ENCODE data around the gene GIMAP5.

GIMAP5 gene

DNA sequence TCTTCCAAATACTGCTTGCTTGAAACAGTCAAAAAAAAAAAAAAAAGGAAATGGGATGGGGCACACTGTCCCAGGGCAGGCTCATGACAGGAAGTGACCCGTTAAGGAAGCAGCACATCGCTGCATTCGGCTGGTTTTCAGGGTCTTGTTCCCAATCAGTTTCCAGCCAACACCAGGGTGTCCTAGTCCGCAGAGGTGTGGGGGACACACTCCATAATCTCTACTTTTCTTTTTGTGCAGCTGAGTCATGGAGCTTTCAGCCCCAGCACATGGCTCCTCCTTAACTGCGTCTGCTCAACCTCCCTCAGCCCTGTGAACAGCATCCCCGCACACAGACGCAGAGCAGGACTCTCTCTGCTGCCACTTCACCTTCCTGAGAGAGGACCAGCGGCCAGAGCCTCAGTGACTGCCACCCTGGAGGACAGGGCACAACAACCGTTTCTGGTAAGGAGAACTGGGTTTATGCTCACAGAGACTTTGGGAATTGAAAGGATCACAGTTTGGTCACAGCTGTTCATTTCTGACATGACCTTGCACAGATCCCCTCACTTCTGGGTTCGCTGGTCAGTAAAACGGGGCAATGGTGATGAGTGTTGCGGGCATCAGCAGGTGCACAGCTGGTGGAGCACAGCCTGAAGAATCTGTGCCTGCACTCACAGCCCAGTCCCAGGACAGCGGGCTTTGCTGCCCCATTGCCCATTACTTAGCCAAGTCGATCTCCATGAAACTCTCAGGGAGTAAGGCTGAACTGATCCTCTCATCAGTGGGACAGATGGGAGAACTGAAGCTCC, at the start of gene GIMAP5:
Gene GIMAP5, plus strand, starts transcription at position 154 of the 791 bp plus-strand sequence. CDS start 3,467 bp downstream, outside the sequence.
- DNase-seq, result peak; percentile 63
- peak; percentile 60 for ATAC-seq

DNA sequence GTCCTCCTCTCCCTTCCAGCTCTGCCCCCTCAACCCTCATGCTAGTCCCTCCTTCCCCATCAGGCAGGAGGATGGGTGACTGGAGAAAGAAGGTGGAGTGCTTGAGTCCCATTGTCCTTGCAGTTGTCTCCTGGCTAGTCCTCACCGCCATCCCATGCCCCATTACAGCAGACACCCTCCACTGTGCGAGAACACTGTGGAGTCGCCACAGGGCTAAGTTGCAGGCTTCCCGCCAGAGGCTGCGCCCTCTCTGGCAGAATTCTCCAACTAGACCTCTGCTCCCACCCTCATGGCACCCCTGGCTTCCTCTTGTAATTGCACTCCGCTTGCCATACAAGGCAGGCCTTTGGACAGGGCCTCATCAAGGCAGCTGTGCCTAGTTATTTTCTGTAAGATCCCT, 48.6 kb upstream of the GIMAP5 start:
- DNase-seq (no peak), ATAC-seq (no peak)

DNA sequence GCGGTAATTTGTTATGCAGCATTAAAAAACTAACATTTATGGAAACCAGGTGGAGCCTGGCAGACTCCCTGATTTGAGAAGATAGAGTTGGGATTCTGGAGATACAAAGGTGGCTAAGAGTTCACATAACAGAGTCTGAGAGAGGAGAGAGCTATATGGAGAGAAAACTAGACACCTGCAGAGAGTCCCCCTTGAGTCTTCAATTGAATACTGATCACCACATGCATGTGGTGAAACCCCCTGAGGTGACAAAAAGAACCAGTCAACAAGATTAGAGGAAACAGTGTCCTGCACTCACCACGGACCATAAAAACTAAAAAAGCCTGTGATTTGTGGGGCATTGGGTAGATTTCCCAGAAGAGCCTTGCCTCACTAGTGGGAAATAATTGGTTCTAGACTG, 41.6 kb upstream of the GIMAP5 start:
- ATAC-seq, result no peak
- DNase-seq, result no peak

DNA sequence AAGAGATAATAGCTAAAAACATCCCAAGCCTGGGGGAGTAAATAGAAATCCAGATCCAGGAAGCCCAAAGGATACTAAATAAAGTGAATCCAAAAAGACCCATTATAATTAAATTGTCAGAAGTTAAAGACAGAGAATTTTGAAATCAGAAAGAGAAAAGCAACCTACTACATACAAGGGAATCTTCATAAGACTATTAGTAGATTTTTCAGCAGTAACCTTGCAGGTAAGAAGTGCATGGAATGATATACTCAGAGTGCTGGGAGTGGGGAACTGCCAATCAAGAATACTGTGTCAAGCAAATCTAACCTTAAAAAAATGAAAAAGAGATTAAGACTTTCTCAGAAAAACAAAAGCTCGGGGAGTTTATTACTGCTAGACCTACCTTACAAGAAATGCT, 34.0 kb upstream of the GIMAP5 start:
- DNase-seq (no peak), ATAC-seq (no peak)

DNA sequence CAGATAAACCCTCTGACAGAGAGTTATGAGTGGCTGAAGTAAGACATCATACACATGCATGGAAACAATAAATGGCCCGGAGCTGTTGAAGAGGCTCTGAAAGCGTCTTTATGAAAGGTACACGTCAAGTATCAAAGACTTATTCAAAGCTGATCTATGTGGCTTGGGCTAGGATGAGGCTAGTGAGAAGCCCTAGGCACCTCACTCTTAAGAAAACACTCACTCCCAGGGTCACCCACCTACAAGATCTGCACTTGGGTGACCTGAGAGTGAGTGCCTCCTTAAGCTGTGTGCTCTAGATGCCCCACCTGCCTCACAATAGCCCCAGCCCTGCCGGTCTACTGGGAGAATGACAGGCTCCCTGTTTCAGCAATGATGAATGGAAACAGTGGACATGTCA, 21.9 kb upstream of the GIMAP5 start:
- ATAC-seq, result peak; percentile 48

DNA sequence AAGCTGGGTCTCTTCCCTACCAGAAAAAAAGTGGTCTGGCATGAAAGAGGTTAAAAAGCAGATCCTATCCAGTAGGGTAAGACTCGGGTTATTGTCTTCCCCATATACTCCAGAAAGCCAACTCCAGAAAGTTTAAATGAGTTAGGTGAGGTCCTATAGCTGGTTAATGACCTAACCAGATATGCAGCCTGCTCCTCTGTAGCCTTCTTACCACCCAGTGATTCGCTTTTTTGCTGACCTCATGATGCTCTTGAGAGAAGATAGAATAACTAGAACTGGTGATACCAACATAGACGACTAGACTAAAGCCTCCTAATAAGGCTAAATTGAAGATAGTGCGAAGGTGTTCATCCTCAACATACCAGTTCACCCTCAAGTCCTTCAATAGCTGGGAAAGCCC, 21.5 kb upstream of the GIMAP5 start:
- ATAC-seq (no peak), DNase-seq (no peak)

More for the DNA sequence above, 21.9 kb upstream of the GIMAP5 start:
- DNase-seq, result no peak

DNA sequence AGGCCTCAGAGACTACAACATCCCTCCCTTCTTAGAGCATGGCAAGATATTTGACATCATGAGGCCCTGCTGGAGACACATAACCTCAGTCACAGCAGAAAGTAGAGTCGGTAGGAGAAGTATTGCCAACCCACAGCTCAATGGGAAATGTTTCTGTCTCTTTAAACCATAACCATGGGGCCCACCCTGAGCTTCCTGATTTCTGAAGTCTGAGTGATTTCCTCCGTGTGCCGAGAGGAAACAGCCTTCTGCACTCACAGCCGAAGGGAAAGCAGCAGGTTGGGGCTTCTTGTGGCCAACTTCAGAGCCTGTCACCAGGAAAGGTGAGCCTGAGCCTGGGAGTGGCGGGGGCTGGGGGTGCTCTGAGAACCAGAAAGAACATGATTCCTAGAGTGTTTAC, 20.9 kb upstream of the GIMAP5 start, which contains the start of gene GIMAP1:
Gene GIMAP1, plus strand, starts transcription at position 246 of the 400 bp plus-strand sequence. CDS start 2,435 bp downstream, outside the sequence.
- DNase-seq, result peak; percentile 60
- peak; percentile 82 for ATAC-seq

DNA sequence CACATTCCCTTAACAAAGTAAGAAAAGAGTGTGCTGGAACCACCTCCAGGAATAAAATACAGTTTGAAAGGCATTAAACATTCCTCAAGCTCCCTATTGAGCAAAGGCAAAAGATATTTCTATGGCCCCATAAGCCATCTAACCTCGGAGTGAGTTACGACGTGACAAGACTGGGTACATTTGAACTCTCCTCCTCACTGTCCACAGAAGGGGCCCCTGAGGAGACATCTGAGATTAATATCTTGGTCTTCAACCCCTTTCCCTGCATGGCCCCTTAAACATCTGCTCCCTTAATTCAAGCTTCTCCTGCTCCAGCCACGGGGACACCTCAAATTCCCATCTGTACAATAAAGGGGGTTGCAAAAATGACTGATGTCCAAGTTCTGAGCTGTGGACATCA, 20.3 kb upstream of the GIMAP5 start:
- ATAC-seq (no peak), DNase-seq (no peak)

DNA sequence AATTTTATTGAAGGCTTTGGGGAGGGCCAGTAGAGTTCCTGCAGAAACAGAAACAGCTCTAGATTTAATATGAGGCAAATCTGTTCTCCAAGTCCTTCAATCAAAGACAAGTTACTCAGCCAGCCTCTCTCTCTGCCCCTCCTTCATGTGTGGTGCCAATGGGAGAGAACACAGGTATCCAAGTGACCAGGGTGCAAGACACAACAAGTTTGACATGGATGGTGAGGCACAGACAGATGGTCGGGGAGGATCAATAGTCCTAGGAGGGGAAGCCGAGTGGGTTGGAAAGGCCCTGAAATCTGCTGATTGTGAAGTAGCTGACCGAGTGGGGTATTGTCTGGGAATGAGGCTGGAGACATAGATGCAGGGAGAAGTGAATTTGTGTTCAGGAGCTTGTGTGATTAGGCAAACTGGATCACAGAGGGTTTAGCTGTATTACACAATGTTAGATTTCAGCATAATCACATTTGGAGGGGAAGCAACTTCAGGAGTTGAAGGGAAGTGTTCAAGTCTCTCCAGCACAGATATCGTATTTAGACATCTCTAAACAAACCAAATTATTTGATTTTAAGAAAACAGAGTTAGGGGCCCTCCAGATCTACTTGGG, 19.3 kb upstream of the GIMAP5 start:
- ATAC-seq (no peak), DNase-seq (no peak)

DNA sequence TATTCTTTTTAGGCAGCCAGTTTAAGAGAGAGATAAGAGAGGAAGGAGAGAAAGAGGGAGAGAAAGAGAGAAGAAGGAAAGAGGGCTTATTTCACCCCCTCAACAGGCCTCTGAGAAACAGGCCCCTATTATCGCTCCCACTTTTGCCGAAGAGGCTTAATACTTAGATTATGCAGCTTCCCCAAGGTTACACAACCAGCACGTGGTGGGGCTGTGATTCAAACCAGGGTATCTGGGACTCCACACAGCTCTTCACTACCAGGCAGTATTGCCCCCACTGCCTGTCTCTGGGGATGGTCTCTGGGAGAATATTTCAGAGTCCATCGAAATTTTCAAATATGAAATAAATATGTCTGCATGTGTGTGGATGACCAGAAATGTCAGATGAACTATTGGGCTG, 17.8 kb upstream of the GIMAP5 start:
- DNase-seq (no peak), ATAC-seq (no peak)

DNA sequence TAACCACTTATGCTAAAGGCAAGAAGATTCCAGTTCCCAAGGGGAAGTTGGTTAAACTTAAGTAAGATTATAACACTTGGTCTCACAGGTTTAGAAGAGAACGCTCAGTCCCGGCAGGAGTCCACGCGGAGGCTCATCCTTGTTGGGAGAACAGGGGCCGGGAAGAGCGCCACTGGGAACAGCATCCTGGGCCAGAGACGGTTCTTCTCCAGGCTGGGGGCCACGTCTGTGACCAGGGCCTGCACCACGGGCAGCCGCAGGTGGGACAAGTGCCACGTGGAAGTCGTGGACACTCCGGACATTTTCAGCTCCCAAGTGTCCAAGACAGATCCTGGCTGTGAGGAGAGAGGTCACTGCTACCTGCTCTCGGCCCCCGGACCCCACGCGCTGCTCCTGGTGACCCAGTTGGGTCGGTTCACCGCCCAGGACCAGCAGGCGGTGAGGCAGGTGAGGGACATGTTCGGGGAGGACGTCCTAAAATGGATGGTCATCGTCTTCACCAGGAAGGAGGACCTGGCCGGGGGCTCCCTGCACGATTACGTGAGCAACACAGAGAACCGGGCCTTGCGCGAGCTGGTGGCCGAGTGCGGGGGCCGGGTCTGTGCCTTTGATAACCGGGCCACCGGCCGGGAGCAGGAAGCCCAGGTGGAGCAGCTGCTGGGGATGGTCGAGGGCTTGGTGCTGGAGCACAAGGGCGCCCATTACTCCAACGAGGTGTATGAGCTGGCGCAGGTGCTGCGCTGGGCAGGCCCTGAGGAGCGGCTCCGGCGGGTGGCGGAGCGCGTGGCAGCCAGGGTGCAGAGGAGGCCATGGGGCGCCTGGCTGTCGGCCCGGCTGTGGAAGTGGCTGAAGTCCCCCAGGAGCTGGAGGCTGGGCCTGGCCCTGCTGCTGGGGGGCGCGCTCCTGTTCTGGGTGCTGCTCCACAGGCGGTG, 17.0 kb upstream of the GIMAP5 start:
- DNase-seq, result no peak
- ATAC-seq, result no peak

DNA sequence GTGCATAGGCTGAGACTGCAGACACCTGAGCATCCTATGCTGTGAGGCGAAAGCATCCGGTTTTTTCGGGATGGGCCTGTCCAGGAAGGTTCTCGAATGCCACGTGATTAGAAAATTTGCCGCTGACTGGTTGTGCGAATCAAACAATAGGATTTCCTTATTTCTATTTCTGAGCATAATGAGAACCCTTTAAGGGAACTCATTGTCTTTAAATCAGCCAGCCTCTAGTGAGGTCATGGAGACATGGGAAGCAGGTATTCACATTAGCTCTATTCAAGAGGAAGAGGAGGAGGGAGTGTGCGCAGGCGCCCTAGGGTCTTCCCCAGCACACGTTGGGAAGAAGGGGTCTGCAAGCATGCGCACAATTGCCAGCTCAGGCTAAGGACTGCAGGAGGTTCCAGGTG, 15.2 kb upstream of the GIMAP5 start:
- ATAC-seq (no peak), DNase-seq (no peak)

DNA sequence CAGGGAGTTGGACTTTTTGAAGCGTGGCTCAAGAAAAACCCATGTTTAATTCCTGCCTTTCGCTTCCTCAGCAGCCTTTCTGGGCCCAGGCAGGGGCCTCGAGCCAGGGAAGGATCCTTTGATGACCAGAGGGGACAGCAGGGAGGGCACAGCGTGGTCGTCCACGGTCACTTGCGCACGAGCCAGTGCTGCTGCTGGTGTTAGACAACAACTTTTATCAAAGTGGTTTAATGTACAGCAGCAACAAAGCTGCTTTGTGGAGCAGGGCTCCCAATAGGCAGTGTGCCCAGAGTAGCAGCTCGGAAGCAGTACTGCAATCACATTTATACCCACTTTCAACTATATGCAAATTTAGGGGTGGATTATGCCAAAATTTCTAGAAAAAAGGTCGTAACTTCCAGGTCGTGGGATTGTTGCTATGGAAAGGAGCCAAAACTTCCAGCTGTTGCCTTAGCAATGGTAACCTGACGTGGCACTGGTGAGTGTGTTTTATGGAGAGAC, 14.7 kb upstream of the GIMAP5 start:
- DNase-seq (no peak), ATAC-seq (no peak)

DNA sequence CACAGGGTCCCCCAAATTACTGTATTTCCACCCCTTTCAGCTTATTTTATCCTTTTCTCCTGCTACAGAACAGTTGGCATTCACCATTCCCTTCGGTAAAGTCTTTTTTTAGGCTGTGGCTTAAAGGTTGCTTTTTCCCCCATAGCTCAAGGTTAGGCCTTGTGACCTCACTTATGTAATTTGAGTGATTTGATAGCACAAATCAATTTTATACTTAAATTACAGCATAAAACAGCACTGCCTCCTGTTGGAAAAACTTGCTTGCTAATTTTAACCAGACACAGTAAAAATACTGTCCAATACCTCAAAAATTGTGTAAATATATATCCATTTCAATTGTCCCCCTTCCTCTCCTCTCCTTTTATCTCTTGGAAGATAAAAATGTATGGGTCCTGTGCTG, 13.8 kb upstream of the GIMAP5 start:
- ATAC-seq, result no peak

DNA sequence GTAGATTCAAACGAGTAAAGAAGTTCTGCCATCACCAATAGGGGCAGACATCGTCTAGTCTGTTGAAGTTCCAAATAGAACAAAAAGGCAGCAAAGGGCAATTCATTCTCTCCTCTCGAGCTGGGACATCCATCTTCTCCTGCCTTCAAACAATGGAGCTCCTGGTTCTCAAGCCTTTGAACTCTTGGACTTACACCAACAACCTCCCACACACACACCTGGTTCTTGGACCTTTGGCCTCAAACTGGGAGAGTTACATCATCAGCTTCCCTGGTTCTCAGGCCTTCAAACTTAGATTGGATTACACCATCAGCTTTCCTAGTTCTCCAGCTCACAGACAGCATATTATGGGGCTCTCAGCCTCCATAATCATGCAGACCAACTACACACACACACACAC, 9.8 kb upstream of the GIMAP5 start:
- DNase-seq, result no peak
- no peak for ATAC-seq

More for the DNA sequence above, 13.8 kb upstream of the GIMAP5 start:
- DNase-seq, result no peak

DNA sequence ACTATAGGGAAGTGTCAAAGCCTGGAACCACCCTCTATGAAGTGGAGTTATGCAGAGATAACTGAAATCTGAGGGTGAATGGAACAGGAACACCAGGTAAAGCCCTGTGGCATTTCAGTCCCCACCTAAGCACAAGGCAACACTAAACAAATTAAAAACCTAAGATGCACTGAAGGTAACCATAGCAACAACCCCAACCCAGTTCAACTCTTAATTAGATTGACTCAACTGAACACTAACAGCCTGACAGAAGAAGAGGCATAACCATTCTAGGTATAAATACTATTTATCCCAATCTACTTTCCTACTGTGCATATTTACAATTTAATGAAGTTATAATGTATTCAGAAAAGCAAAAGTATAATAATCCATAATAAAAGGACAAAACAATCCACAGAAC, 9.2 kb upstream of the GIMAP5 start:
- no peak for DNase-seq
- no peak for ATAC-seq

DNA sequence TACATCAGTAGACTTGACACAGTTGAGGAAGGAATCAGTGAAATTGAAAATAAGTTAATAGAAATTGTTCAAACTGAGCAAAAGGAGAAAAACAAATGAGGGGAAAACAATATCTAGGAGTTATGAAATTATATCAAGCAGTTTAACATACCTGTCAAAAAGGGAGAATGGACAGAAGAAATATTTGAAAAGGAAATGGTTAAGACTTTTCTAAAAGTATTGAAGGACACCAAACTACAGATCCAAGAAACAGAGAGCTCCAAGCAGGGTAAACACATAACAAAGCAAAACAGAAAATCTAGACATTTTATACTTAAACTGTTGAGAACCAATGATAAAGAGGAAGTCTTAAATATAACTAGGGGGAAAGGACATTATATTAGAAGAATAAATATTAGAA, 8.6 kb upstream of the GIMAP5 start:
- ATAC-seq, result no peak

DNA sequence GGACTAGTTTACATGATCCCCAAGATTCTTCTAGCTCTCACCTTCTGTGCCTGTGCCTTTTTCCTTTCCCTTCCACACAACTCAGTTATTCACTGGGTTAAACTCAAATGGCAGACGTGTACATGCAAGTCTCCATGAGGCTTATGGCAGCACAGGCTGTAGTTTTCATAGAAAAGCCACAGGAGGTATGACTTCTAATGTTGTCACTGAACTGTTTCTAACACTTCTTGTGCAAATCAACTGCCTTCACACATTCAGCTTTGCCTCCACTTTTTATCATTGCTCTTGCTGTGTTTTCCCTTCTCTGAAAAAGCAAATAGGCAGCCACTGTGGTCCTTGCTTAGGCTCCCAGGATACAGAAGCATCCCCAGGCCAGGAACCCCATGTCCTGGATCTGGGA, 5.3 kb upstream of the GIMAP5 start:
- ATAC-seq (peak; percentile 52), DNase-seq (peak; percentile 43)

More for the DNA sequence above, 8.6 kb upstream of the GIMAP5 start:
- DNase-seq, result no peak

DNA sequence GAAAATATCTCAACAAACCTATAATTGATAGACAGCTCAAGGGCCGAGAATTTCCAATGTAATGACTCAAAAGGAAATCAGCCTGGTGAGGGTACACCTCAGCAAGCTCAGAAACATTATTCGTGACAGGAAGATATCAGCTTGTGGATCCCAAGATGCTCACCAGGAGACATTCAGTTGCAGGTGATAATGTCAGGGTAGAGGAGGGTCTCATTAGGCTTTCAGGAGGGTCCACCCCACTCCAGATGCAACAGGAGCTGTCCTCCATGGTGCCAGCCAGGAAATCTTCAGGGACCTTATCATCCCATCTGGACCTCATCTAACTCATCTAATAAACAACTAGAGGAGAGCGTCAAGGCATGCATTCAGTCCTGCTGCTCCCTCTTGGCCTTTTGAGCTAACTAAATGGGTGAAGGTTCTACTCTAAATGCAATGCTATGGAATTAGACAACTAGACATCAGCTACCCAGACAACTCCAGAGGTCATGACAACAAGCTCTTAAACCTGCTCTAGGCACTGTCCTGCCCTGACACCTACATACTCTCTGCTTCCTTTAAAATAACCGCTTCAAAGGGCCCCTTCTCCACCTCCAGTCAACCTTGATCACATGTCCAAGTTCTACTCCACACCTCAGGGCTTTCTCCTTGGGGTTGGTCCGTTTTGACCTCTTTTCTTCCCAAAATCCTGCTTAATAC, 4.3 kb upstream of the GIMAP5 start:
- peak; percentile 15 for DNase-seq
- peak; percentile 16 for ATAC-seq

DNA sequence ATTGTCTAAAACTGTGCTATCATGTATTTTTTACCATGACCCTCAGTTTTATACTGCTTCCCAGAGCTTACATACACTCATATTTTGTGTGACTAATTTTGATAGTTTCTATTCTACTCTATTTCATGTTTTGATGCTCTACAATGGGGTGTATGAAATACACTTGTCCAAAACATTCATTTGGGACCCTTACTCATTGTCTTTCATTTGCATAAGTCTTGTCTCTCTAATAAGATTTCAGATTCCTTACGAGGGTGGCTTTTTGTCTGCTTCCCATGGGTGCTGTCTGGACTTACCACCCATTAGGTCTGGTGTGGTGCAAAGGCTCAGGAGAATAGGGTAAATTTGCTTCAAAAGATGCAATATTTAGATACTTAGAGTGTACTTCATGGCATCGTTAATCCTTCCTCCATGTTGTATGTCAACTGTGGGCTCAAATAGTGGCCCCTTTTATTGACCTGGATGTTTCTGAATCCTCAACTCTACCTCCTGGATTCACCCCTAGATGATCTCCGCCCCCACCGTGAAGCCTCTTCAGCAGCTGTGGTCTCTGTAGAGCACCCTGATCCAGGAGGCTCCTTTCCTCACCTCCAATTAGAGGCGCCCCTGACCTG, 3.6 kb upstream of the GIMAP5 start:
- DNase-seq, result peak; percentile 7
- ATAC-seq, result peak; percentile 62

DNA sequence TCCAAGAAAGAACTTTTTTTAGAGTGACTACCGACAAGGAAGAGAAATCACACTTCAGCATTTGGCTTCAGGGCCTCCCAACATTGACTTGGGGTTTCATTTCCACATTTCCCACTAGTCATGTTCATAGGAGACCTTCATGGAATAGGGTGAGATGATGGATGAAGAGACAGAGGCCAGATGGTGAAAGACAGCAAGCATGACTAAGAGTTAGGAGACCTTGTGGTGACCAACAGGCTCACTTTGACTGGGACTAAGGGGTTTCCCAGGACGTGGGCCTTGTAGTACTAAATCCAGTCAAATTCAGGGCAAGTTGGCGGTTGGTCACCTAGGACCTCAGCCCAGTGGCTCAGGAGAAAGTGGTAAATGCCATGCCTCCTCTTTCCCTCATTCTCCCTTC, 3.0 kb upstream of the GIMAP5 start:
- ATAC-seq, result peak; percentile 24
- peak; percentile 48 for DNase-seq
